Measurements from ENCODE around the gene CAAP1.

- TF ChIP-seq CTCF (IDR thresholded peaks at IDR 0.05 in 4 of 5, conservative IDR thresholded peaks at IDR 0.05 in 1 of 5) (no peak), POLR2A (IDR thresholded peaks at IDR 0.05) (no peak)
These were observed 58.8 kb downstream of the CAAP1 start for GRCh38 chr9:26833792-26834191.

Data from gastrocnemius medialis (tissue), 4 donors.